Central memory CD4-positive, alpha-beta T cell (primary cell): Measurements from ENCODE around the gene NHS.

Experiments
- DNase-seq: peaks from one replicate; pipeline ENCODE4 v3.0.0; 2022

The NHS gene

DNA sequence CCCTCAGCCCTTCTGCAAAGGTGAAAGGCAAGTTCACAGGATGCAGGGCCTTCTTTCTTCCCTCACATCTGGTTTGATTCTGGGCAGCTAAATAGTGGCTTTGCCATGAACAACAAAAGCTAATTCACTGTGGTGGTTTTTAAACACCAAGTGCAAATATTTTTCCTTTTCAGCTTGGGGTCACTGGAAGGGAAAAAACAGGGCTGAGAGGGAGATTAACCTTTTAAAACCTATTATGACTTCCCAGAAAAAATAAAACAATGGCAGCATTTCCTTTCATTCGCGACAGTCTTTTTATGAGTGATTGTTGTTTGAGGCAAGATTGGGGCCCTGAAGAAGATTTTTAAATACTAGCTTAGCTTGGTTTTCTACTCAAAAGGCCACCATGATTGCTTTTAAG is 258.5 kb downstream of the NHS start:
- DNase-seq = no peak

GRCh38 chrX:17634542-17635207 is 259.7 kb downstream of the NHS start:
- no peak for DNase-seq

DNA sequence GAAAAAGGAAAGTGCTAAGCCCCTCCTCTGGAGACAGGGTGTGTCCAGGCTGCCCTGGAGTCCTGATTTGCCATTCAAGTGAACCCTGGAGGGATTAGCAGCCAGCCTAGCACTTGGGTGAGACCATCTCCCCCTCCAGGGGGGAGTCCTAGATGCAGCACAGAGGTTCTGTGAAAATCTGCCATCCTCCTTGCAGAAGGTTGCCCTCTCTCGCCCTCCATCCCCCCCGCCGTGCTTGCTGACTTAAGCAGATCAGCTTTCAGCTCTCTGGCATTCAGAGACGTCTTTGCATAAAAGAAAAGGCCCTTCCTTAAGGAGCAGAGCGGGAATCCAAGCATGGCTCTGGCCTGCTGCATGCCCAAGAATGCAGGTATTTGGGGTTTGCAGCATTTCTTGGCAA is 260.2 kb downstream of the NHS start:
- no peak for DNase-seq

- DNase-seq = no peak
Observed at GRCh38 chrX:17637235-17637634, 262.2 kb downstream of the NHS start.

DNA sequence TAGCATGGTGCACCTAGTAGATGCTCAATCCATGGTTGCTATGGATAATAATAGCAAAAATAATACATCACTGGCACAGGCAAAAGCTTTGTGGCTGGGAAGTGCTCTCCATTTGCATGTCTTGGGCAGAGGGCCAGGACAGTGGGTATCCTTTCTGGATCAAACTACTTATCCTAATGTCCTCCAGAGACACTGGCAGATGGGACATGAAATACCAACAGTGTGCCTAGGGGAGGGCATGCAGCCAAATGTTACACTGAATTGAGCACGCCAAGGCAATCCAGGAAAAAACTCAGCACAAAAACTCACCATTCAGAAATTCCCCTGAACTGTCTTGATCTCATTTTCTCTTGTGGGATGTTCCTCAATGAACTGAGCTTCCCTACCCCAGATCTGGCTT is 263.7 kb downstream of the NHS start:
- DNase-seq = no peak

DNA sequence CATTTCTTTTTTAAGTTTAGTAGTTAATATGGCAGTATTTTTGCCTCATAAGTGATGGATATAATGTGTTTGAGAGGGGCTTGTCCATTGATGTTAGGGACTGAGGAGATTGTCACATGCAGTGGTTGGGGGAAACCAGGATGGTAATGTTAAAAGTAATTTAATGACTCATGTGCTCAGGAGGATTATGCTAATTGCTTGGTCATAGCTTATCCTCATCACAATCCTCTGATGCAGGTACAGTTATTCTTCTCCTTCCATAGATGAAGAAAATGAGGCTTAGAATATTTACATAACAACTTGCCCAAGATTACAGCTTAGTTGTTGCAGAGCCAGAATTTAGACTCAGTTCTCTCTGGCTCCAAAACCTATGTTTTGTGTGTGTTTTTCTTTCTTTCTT is 267.9 kb downstream of the NHS start:
- no peak for DNase-seq

GRCh38 chrX:17643528-17643927 is 268.5 kb downstream of the NHS start:
- no peak for DNase-seq

GRCh38 chrX:17644001-17644400 is 269.0 kb downstream of the NHS start:
- no peak for DNase-seq

DNA sequence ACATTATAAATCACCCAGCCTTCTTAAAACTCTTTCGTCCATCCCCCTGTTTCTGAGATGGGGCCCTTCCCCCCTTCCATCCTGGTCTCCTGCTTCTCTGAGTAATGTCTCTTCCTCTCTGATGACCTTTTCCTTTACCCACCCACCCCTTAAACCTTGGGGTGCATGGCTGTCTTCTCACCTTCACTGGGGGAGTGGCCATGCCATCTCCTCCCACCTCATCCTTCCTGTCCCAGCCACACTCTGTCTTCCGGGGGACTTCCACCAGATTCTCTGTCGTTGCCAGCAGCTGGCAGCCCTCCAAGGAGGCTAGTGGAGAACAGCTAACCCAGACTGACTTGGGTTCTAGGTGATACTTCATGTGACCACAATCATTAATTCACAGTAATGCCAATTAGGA is 279.1 kb downstream of the NHS start:
- peak; percentile 35 for DNase-seq

- no peak for DNase-seq
Observed at GRCh38 chrX:17655211-17656034, 280.4 kb downstream of the NHS start.

DNA sequence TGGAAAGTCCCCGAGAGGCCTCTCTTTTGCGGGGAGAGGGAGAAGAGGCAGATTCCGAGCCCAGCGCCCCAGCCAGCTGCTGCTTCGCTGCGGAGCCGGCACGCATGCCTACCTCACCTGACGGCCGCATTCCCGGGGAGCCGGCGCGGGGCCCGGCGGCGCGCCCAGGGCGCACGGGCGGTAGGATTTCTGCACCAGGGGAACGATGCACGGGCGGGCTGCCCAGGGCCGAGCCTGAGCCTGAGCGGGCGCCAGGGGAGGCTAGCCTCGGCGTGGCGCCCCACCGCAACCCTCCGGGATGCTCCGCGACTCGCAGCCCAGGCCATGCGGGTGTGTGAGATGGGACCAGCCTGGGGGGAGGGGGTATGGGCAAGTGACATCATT is 281.0 kb downstream of the NHS start:
- no peak for DNase-seq

DNA sequence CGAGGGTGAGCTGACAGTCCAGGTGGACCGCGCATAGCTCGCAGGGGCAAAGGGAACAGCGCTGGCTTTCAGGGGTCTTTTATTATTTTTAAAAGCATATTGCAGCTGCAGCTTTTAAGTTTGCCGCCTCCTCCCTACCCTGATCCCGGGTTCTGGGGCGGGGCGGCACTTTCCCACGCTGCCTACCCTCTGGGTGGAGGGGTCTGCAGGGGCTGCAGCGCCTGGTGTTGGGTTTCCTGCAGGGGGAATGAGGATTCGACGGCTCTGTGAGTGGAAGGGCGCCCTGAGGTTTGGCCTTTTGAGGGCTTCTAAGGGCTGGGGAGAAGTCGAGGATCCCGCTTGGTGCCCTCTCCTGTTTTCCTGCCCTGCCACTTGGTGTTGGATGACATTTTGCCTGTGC is 281.6 kb downstream of the NHS start:
- DNase-seq = no peak

GRCh38 chrX:17662391-17662790 is 287.4 kb downstream of the NHS start:
- no peak for DNase-seq

GRCh38 chrX:17668929-17669328 is 293.9 kb downstream of the NHS start:
- no peak for DNase-seq

DNA sequence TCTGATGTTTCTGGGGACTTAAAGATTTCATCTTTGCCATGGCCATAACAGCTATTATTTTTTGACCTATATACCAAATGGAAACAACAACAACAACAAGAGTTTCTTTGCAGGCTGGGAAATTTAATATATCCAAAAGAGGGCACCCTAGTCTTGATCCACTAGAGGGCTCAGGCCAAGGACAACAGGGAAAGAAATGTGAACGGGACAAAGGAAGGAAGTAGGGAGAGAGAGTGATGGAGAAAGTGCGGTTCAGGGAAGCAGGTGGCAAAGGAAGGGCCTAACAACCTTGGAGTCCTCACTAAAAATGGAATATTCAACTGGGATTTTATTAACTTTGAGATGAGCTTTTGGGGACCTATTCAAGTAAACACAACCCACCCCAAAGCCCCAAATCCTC is 294.5 kb downstream of the NHS start:
- no peak for DNase-seq

DNA sequence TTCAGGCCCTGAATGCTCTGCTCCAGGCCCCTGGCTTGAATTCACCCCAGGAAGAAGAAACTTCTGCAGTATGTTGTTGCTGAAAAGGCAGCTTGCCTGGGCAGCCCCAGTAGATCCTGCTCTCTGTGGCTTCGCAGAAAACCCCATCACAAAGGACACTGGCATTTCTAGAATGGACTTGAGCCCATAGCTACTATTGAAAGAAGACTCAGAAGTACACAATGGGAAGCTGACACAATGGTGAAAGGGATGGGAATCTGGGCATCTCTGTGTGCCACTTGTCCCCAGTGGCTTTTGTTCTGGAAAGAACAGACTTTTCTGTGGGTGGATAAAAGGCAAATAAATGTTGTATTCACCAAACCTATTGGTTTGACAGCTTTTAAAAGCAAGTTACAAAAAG is 294.9 kb downstream of the NHS start:
- DNase-seq = no peak

- DNase-seq = no peak
Observed at GRCh38 chrX:17670874-17671273, 295.9 kb downstream of the NHS start.

DNA sequence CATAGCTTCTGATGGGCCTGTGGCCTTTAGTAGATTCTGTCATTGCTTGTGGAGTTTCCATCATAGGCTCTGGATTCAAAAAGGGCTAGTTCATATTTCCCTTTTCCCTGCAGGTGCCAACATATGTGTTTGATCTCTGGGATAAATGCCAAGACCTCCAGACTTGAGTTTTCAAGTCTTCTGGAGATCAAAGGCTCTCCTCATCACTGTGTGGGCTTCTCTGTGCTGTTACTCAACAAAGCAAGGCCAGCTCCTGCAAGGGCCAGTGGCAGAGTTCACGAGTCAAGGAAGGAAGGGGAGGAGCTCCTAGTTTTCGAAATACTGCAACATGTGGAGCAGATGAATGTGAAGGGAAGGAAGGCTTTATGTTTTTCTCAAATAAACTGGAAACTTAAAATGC is 299.6 kb downstream of the NHS start:
- DNase-seq = no peak

GRCh38 chrX:17679261-17679660 is 304.3 kb downstream of the NHS start:
- DNase-seq = no peak

- no peak for DNase-seq
Observed at GRCh38 chrX:17679820-17680219, 304.8 kb downstream of the NHS start.

DNA sequence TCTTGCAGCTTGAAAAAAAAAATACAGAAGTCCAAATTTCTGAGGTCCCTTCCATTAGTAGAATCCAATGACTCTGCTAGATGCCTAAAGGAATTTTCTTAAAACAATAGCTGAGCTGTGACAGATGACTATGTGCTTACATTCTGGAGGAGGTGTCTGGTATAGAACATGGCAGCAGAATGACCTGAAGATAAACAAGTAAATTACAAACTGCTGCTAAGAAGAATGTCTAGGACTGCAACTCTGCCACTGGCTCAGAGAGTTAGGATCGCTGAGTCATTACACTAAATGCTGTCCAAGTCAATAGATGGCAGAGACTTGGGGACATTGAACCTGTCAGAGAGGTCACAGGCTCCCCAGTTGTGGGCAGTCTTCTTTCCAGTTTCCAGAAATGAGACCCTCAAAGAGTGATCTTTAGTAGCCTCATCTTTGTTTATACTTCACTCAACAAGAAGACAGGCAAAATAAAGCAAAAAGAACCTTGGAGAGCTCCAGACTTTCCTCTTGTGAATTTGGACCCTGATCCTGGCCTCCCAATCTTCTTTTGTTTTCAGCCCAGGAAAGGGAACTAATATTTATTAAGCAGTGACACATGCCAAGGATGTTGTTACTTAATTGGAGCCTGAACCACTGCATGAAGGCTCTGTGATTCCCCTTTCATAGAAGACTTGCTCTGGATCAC is 305.9 kb downstream of the NHS start:
- DNase-seq = no peak

- no peak for DNase-seq
Observed at GRCh38 chrX:17682259-17682658, 307.3 kb downstream of the NHS start.

DNA sequence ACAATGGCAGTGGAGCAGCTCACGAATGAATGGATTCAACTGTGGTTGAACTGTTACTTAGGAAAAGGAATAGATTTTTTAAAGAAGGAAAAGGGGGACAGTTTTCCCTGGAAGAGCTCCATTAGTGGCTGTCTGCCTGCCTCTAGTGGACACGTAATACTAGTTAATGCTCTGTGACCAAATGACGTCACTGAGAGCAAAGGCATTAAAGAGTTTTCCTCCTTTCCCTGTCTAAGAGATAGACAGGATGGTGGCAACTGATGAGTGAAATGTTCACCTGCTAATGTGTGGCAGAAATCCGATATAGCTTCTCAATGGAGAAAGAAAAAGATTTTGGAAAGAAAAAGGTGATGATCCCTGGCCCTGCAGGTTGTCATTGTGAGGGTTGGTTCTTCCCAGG is 310.0 kb downstream of the NHS start:
- no peak for DNase-seq

- no peak for DNase-seq
Observed at GRCh38 chrX:17687648-17688047, 312.6 kb downstream of the NHS start.
